Placental pericyte (primary cell): Measurements from ENCODE around the gene CLPTM1. TPM values are rescaled to one million over a fixed set of nuclear protein-coding genes. Genes with fewer than 3 reads are reported as not detected.

ENCODE experiments used
- total RNA-seq: library from RNA; depleted of rRNA; stranded (reverse); fragments of >200 nt; gene quantifications from 2 replicates; pipeline ENCODE4 v1.2.3, GENCODE V29; 2012

The CLPTM1 gene, protein sequence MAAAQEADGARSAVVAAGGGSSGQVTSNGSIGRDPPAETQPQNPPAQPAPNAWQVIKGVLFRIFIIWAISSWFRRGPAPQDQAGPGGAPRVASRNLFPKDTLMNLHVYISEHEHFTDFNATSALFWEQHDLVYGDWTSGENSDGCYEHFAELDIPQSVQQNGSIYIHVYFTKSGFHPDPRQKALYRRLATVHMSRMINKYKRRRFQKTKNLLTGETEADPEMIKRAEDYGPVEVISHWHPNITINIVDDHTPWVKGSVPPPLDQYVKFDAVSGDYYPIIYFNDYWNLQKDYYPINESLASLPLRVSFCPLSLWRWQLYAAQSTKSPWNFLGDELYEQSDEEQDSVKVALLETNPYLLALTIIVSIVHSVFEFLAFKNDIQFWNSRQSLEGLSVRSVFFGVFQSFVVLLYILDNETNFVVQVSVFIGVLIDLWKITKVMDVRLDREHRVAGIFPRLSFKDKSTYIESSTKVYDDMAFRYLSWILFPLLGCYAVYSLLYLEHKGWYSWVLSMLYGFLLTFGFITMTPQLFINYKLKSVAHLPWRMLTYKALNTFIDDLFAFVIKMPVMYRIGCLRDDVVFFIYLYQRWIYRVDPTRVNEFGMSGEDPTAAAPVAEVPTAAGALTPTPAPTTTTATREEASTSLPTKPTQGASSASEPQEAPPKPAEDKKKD
- 56.9 and 71.7 TPM in 2 replicates for total RNA-seq

GRCh38 chr19:44954649-44955504 is at the start of gene CLPTM1:
TSS of gene CLPTM1 (plus strand) at chr19:44955380. CDS start at chr19:44955396, 16 bp downstream.

GRCh38 chr19:44905437-44906160 is 49.6 kb upstream of the CLPTM1 start, which contains the start of gene APOE:
TSS of gene APOE (plus strand) at chr19:44905796. CDS start at chr19:44906625, 829 bp downstream.

GRCh38 chr19:44914433-44915206 is 40.6 kb upstream of the CLPTM1 start, which contains the start of gene APOC1:
TSS of gene APOC1 (plus strand) at chr19:44914608. CDS start at chr19:44914892, 284 bp downstream.

GRCh38 chr19:44942067-44942571 is 13.1 kb upstream of the CLPTM1 start, which contains the start of gene APOC4:
TSS of gene APOC4 (plus strand) at chr19:44942237. CDS start at chr19:44942278, 41 bp downstream.

DNA sequence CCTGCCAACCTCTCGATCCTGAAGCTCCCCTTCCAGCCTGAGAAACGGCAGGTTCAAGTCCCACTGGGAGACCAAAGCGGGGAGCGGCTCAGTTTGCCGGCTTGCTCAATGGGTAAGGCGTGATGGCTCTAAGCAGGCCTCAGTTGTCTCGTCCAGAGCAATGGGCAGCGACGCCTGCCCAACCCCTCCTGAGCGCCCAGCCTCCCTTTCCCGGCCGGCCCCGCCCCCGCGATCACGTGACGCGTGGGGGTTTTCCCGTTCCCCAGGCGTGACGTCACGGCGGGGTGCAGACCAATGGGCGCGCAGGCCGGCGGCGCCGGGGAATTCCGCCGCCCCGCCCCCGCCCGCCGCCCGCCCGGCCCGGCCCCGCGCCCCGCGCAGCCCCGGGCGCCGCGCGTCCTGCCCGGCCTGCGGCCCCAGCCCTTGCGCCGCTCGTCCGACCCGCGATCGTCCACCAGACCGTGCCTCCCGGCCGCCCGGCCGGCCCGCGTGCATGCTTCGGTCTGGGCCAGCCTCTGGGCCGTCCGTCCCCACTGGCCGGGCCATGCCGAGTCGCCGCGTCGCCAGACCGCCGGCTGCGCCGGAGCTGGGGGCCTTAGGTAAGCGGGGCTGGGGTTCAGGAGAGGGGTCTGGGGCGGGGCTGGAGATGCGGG is 46.0 kb downstream of the CLPTM1 start, which contains the start of gene RELB:
Gene RELB (plus strand): TSS at position 378 of the 653 bp plus-strand sequence. CDS start 116 bp downstream, at position 494.

DNA sequence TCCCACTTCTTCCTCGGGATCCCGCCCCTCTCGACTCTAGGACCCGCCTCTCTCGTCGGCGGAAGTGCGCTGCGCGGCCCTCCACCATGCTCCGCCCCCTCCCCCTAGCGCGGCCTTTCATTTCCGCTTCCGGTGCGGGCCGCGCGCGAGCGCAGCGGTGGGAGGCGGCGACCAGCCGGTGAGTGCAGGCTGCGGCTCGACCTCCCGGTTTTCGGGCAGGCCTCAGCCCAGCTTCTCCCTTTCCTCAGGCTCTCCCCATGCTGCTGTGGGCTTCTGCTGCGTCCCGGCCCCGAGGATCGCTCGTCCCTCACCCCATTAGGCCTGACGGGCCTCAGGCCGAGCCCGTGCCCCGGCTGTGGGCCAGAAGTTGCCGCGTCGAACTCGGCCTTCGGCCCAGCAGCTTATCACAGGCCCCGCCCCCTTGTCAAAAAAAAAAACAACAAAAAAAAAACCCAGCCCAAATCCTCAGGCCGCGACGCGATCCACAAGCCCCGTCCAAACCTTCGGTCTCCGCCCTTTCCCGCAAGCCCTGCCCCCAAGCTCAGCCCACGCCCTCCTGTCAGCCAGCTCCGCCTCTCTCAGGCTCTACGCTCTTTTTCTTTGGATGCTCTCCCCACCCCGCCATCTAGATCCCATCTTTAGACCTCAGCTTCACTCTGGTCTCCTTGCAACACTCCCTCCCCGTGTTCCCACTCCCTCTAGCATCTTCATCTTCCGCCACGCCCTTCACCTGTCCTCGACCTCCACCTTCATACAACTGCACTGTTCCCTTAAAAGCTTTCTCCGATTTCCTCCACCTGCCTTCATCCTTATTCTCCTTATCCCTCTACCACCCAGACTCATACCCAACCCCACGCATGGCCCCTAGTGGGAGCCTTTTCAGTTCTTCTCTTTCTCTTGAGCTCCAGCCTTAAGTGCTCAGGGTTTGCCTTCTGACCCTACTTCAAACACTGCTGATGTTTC is 84.0 kb downstream of the CLPTM1 start, which contains the start of gene CLASRP:
Gene CLASRP (plus strand): TSS at position 115 of the 963 bp plus-strand sequence. CDS start 1,168 bp downstream, outside the sequence.

Other genes with a start within 250 kb of the CLPTM1 start
- gene BCL3, start 206.7 kb upstream of the CLPTM1 start, total RNA-seq, result 15.3 TPM in 2 replicates
- 0.57 TPM in 1 of 2 replicates, not detected in the other for gene CBLC, start 177.5 kb upstream of the CLPTM1 start, total RNA-seq
- 6.1 and 7.4 TPM in 2 replicates for gene BCAM, start 146.3 kb upstream of the CLPTM1 start, total RNA-seq
- gene NECTIN2, start 109.1 kb upstream of the CLPTM1 start, total RNA-seq, result 127 and 152 TPM in 2 replicates
- gene TOMM40, start 64.1 kb upstream of the CLPTM1 start, total RNA-seq, result 65.9 and 144 TPM in 2 replicates
- gene APOE, start 49.6 kb upstream of the CLPTM1 start, total RNA-seq, result 5.9 and 18.4 TPM in 2 replicates
- 0.57 and 4.4 TPM in 2 replicates for gene APOC1, start 40.8 kb upstream of the CLPTM1 start, total RNA-seq
- gene APOC4, start 13.1 kb upstream of the CLPTM1 start, total RNA-seq, result not detected in 2 replicates
- not detected in 2 replicates for gene APOC2, start 9.3 kb upstream of the CLPTM1 start, total RNA-seq
- 18.9 and 27.4 TPM in 2 replicates for gene RELB, start 46.1 kb downstream of the CLPTM1 start, total RNA-seq
- gene CLASRP, start 83.7 kb downstream of the CLPTM1 start, total RNA-seq, result 27.1 and 30.1 TPM in 2 replicates
- 0.57 TPM in 1 of 2 replicates, not detected in the other for gene ZNF296, start 121.1 kb downstream of the CLPTM1 start, total RNA-seq
- 15.1 and 34.5 TPM in 2 replicates for gene GEMIN7, start 123.9 kb downstream of the CLPTM1 start, total RNA-seq
- 40.3 and 47.5 TPM in 2 replicates for gene PPP1R37, start 137.8 kb downstream of the CLPTM1 start, total RNA-seq
- gene NKPD1, start 205.6 kb downstream of the CLPTM1 start, total RNA-seq, result under 0.01 and 0.29 TPM in 2 replicates
- gene TRAPPC6A, start 222.9 kb downstream of the CLPTM1 start, total RNA-seq, result 1.3 and 12.3 TPM in 2 replicates
- gene BLOC1S3, start 223.4 kb downstream of the CLPTM1 start, total RNA-seq, result 6.7 and 11.6 TPM in 2 replicates